PC-3 (cell line): ENCODE measurements around the gene SKA2.

Experiments
- EZH2 ChIP-seq: fragments of 300-600 bp; sonication (generic); IDR thresholded peaks from one replicate; pipeline ENCODE4 v1.6.1; 2017; ENCODE audit warnings: antibody characterized with exemption, mild to moderate bottlenecking, low read length; ENCODE audit not compliant: unreplicated experiment
- EZH2phosphoT487 ChIP-seq: fragments of 300-600 bp; sonication (generic); IDR thresholded peaks from 2 replicates; pipeline ENCODE4 v1.6.1; 2018; ENCODE audit warnings: mild to moderate bottlenecking, antibody characterized with exemption, low read length, borderline replicate concordance
- TF ChIP-seq, protein P1 (sequence below): fragments of 300-600 bp; sonication (generic); conservative IDR thresholded peaks from 2 replicates; pipeline ENCODE4 v1.5.1; 2017; ENCODE audit warnings: antibody characterized with exemption, low read depth, mild to moderate bottlenecking, low read length

DNA sequence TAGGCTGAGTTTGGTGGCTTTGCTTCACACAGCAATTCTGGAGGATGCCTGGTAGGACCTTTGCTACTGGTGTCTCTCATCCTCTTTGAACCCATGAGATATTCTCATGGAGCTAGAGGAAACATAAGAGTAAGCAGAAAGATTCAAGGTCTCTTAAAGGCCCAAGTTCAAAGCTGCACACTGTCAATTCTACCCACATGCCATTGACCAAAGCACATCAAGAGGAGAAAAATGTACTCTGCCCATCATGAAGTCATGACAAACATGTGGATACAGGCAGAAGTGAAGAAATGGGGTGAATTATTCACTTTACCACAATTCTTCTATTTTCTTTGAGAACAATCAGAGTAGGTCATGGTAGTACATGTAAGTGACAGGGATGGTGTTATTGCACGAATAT is 13.1 kb downstream of the SKA2 start:
- TF ChIP-seq, protein P1, sequence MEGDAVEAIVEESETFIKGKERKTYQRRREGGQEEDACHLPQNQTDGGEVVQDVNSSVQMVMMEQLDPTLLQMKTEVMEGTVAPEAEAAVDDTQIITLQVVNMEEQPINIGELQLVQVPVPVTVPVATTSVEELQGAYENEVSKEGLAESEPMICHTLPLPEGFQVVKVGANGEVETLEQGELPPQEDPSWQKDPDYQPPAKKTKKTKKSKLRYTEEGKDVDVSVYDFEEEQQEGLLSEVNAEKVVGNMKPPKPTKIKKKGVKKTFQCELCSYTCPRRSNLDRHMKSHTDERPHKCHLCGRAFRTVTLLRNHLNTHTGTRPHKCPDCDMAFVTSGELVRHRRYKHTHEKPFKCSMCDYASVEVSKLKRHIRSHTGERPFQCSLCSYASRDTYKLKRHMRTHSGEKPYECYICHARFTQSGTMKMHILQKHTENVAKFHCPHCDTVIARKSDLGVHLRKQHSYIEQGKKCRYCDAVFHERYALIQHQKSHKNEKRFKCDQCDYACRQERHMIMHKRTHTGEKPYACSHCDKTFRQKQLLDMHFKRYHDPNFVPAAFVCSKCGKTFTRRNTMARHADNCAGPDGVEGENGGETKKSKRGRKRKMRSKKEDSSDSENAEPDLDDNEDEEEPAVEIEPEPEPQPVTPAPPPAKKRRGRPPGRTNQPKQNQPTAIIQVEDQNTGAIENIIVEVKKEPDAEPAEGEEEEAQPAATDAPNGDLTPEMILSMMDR = no peak
- TF ChIP-seq EZH2phosphoT487 = no peak
- TF ChIP-seq EZH2 = no peak
